Measurements from ENCODE around the gene ARHGAP18. TPM values are rescaled to one million over a fixed set of nuclear protein-coding genes. Genes with fewer than 3 reads are reported as not detected.

The ARHGAP18 gene
- total and polyA plus RNA-seq, 2 of the 13 experiments (the other 11 are each of a cell fraction or from before 2014, with no cell fraction given) = 58.2 to 115 TPM

GRCh38 chr6:129660346-129660676 is 49.7 kb downstream of the ARHGAP18 start:
- TF ChIP-seq POGZ (CRISPR knock-in tag; IDR thresholded peaks at IDR 0.05) (peak; percentile 2), SUZ12 (IDR thresholded peaks at IDR 0.05; ENCODE audit: low read depth, low read length) (no peak), HOXA7 (CRISPR knock-in tag; IDR thresholded peaks at IDR 0.05) (no peak), RBM22 (optimal IDR thresholded peaks at IDR 0.05; ENCODE audit: low read length) (peak; percentile 38), ZNF460 (CRISPR knock-in tag; IDR thresholded peaks at IDR 0.05; ENCODE audit: borderline replicate concordance) (no peak)
- Histone ChIP-seq H3K27ac (ENCODE audit: extremely low read length, insufficient read depth, low read length) (no peak overlapping the region), H3K4me2 (ENCODE audit: low read depth, low read length) (peak overlapping the region; percentile 8), H3K36me3 (replicated peaks in 1 of 2; ENCODE audit: control insufficient read depth in 1 of 2, insufficient read depth in 2 of 2, low read length in 2 of 2) (peaks cover 6 to 20% of the 10 kb centered on the region in 2 experiments; a peak in 4 of 5 replicates), H3K9me3 (ENCODE audit: low read length) (no peaks in the 10 kb centered on the region), H3K27me3 (ENCODE audit: control insufficient read depth in 1 of 2, insufficient read depth in 2 of 2, low read length in 2 of 2) (no peaks in the 10 kb centered on the region), H3K4me1 (ENCODE audit: insufficient read depth, low read length) (peaks cover 85% of the 10 kb centered on the region), H3K9ac (ENCODE audit: insufficient read depth, low read depth, low read length) (no peak overlapping the region), H2AFZ (ENCODE audit: low read length) (no peak overlapping the region), H3K79me2 (ENCODE audit: insufficient read depth, low read length) (peaks cover 98% of the 10 kb centered on the region), H3K4me3 (replicated peaks in 1 of 3; ENCODE audit: insufficient read depth in 1 of 3, low read depth in 2 of 3, low read length in 3 of 3) (no peak overlapping the region), H4K20me1 (ENCODE audit: insufficient read depth, low read length) (peaks cover 16% of the 10 kb centered on the region)
- intact Hi-C loops (cut with micrococcal nuclease; ENCODE audit: unreplicated experiment) (no loop called here), in situ Hi-C loops (cut with HindIII; ENCODE audit: extremely low pct_ligation_motif_present, low pct_unique_long_range_greater_than_20kb) (no loop called here)
- 100% methylated on average over 2 of the region's 2 CpGs for WGBS (ENCODE audit: low lambda C conversion rate)
- BruUV-seq (replicated peaks) = no TSS peak
- FAIRE-seq = no peak
- CTCF ChIA-PET (ENCODE audit: low intra/inter-chr PET ratio, low total read pairs) = no interaction called here
- ATAC-seq = no peak
- POLR2A ChIA-PET = interaction anchor here (2.8 to 3.6 kb wide), 3 partner anchors 9 to 49 kb away, joined by 6 to 24 read pairs (median 11); partner anchors contain the start of gene ARHGAP18
- no peak for DNase-seq (ENCODE audit: low spot score)

DNA sequence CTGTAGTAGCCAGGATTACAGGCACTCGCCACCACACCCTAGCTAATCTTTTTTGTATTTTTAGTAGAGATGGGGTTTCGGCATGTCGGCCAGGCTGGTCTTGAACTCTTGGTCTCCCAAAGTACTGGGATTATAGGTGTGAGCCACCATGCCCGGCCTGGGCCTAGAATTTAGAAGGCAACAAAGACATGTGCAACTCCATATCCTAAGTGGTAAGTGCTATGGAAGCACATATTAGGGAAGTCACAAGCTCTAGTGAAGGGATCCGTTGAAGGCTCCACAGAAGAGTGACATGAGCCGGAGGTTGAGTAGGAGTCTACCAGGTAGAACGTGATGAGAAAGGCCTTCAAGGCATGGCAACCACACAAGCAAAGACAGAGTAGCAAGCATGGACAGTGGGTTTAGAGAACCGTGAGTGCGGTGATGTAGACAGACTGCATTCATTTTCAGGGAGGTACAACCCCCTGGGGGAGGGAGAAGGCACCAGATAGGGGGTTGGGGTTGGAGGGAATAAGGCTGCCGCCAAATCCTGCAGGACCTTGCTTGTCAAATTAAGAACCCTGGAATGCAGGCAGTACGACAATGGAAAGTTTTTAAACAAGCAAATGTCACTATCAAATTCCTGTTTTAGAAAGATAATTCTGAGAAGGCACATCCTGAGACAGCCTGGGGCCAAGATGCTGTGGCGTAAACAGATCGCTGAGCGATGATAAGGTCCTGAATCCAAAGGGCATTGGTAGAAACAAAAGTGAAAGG is 50.2 kb downstream of the ARHGAP18 start:
- DNase-seq (ENCODE audit: low spot score) (no peak), ATAC-seq (no peak), FAIRE-seq (no peak)
- in situ Hi-C loops (cut with HindIII; ENCODE audit: extremely low pct_ligation_motif_present, low pct_unique_long_range_greater_than_20kb) = no loop called here
- no peak overlapping the region for H3K4me3 ChIP-seq (replicated peaks in 1 of 3; ENCODE audit: insufficient read depth in 1 of 3, low read depth in 2 of 3, low read length in 3 of 3)
- H3K27me3 ChIP-seq (ENCODE audit: control insufficient read depth in 1 of 2, insufficient read depth in 2 of 2, low read length in 2 of 2) = no peaks in the 10 kb centered on the region
- WGBS (ENCODE audit: low lambda C conversion rate) = 95% methylated on average over 14 of the region's 14 CpGs
- H3K4me1 ChIP-seq (ENCODE audit: insufficient read depth, low read length) = peaks cover 84% of the 10 kb centered on the region
- intact Hi-C loops (cut with micrococcal nuclease; ENCODE audit: unreplicated experiment) = no loop called here
- ChIA-PET CTCF (ENCODE audit: low intra/inter-chr PET ratio, low total read pairs) (no interaction called here), POLR2A (interaction anchor here (2.8 to 3.6 kb wide), 3 partner anchors 8 to 49 kb away, joined by 6 to 24 read pairs (median 11); partner anchors contain the start of gene ARHGAP18)
- peaks cover 6 to 20% of the 10 kb centered on the region in 2 experiments; a peak in 4 of 5 replicates for H3K36me3 ChIP-seq (replicated peaks in 1 of 2; ENCODE audit: control insufficient read depth in 1 of 2, insufficient read depth in 2 of 2, low read length in 2 of 2)
- peaks cover 16% of the 10 kb centered on the region for H4K20me1 ChIP-seq (ENCODE audit: insufficient read depth, low read length)
- H3K4me2 ChIP-seq (ENCODE audit: low read depth, low read length) = peak overlapping the region; percentile 8; the same call in 1 of the 2 replicates
- H3K9ac ChIP-seq (ENCODE audit: insufficient read depth, low read depth, low read length) = no peak overlapping the region
- BruUV-seq (replicated peaks) = no TSS peak
- no peak overlapping the region for H3K27ac ChIP-seq (ENCODE audit: extremely low read length, insufficient read depth, low read length)
- H2AFZ ChIP-seq (ENCODE audit: low read length) = no peak overlapping the region
- peaks cover 96% of the 10 kb centered on the region for H3K79me2 ChIP-seq (ENCODE audit: insufficient read depth, low read length)
- no peaks in the 10 kb centered on the region for H3K9me3 ChIP-seq (ENCODE audit: low read length)
- TF ChIP-seq ZBTB10 (CRISPR knock-in tag; IDR thresholded peaks at IDR 0.05; ENCODE audit: borderline replicate concordance) (no peak), MAF1 (CRISPR knock-in tag; IDR thresholded peaks at IDR 0.05; ENCODE audit: borderline replicate concordance) (no peak), CENPX (CRISPR knock-in tag; IDR thresholded peaks at IDR 0.05) (no peak), ZNF24 (IDR thresholded peaks at IDR 0.05) (no peak), REXO4 (CRISPR knock-in tag; IDR thresholded peaks at IDR 0.05; ENCODE audit: borderline replicate concordance) (no peak), ZNF644 (CRISPR knock-in tag; IDR thresholded peaks at IDR 0.05; ENCODE audit: low read depth) (no peak)
- TF ChIP-seq, protein P1, sequence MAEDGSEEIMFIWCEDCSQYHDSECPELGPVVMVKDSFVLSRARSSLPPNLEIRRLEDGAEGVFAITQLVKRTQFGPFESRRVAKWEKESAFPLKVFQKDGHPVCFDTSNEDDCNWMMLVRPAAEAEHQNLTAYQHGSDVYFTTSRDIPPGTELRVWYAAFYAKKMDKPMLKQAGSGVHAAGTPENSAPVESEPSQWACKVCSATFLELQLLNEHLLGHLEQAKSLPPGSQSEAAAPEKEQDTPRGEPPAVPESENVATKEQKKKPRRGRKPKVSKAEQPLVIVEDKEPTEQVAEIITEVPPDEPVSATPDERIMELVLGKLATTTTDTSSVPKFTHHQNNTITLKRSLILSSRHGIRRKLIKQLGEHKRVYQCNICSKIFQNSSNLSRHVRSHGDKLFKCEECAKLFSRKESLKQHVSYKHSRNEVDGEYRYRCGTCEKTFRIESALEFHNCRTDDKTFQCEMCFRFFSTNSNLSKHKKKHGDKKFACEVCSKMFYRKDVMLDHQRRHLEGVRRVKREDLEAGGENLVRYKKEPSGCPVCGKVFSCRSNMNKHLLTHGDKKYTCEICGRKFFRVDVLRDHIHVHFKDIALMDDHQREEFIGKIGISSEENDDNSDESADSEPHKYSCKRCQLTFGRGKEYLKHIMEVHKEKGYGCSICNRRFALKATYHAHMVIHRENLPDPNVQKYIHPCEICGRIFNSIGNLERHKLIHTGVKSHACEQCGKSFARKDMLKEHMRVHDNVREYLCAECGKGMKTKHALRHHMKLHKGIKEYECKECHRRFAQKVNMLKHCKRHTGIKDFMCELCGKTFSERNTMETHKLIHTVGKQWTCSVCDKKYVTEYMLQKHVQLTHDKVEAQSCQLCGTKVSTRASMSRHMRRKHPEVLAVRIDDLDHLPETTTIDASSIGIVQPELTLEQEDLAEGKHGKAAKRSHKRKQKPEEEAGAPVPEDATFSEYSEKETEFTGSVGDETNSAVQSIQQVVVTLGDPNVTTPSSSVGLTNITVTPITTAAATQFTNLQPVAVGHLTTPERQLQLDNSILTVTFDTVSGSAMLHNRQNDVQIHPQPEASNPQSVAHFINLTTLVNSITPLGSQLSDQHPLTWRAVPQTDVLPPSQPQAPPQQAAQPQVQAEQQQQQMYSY (CRISPR knock-in tag; IDR thresholded peaks at IDR 0.05) = no peak
